GM23338 (cell line): ENCODE data around the gene MVB12B. TPM values are rescaled to one million over a fixed set of nuclear protein-coding genes. Genes with fewer than 3 reads are reported as not detected.

Source experiments
- ATAC-seq: fragments of 200-7000 bp; cut with Tn5 transposase; 3 replicates; pipeline ENCODE4 v1.9.1; 2020
- DNase-seq: peaks from one replicate; pipeline ENCODE4 v3.0.0-alpha.2; 2015; ENCODE audit warnings: low spot score
- H2AFZ ChIP-seq: fragments of 200-600 bp; sonication (generic); 2 replicates; pipeline ENCODE4 v1.8.0; 2016; ENCODE audit warnings: antibody characterized with exemption, mild to moderate bottlenecking, moderate library complexity
- H3F3A ChIP-seq: fragments of 200-600 bp; sonication (generic); replicated peaks from 2 replicates; pipeline ENCODE4 v1.8.0; 2017; ENCODE audit warnings: antibody characterized with exemption, mixed run types, low read depth
- H3K27ac ChIP-seq: fragments of 200-600 bp; sonication (generic); 2 replicates; pipeline ENCODE4 v1.6.1; 2016; ENCODE audit warnings: low read depth
- H3K27me3 ChIP-seq: fragments of 200-600 bp; sonication (generic); 2 replicates; pipeline ENCODE4 v1.8.0; 2016; ENCODE audit warnings: mild to moderate bottlenecking, mixed run types, moderate library complexity; ENCODE audit not compliant: insufficient read depth
- H3K36me3 ChIP-seq: fragments of 200-600 bp; sonication (generic); 2 replicates; pipeline ENCODE4 v1.8.0; 2016; ENCODE audit warnings: mild to moderate bottlenecking; ENCODE audit not compliant: insufficient read depth
- H3K4me1 ChIP-seq: fragments of 200-600 bp; sonication (generic); 2 replicates; pipeline ENCODE4 v1.8.0; 2016; ENCODE audit warnings: mild to moderate bottlenecking, moderate library complexity; ENCODE audit not compliant: insufficient read depth
- H3K4me2 ChIP-seq: fragments of 200-600 bp; sonication (generic); 2 replicates; pipeline ENCODE4 v1.7.1; 2017; ENCODE audit warnings: mixed run types
- H3K4me3 ChIP-seq: fragments of 200-600 bp; sonication (generic); 2 replicates; pipeline ENCODE4 v1.6.1; 2016; ENCODE audit warnings: mixed run types
- H3K79me2 ChIP-seq: fragments of 200-600 bp; sonication (generic); replicated peaks from 2 replicates; pipeline ENCODE4 v1.8.0; 2017; ENCODE audit warnings: mild to moderate bottlenecking; ENCODE audit not compliant: insufficient read depth
- H3K9me2 ChIP-seq: fragments of 200-600 bp; sonication (generic); 2 replicates; pipeline ENCODE4 v1.8.0; 2017; ENCODE audit not compliant: insufficient read depth
- H4K20me1 ChIP-seq: fragments of 200-600 bp; sonication (generic); replicated peaks from 2 replicates; pipeline ENCODE4 v1.8.0; 2017; ENCODE audit warnings: mild to moderate bottlenecking; ENCODE audit not compliant: insufficient read depth
- H3K27ac Mint-ChIP-seq: 2 replicates; pipeline ENCODE4 v1.8.0; 2020; ENCODE audit warnings: inconsistent platforms, mild to moderate bottlenecking, moderate library complexity, mixed read lengths
- H3K27me3 Mint-ChIP-seq: 3 replicates; pipeline ENCODE4 v1.8.0; 2022; ENCODE audit warnings: low read depth, mild to moderate bottlenecking, moderate library complexity, mixed read lengths, inconsistent platforms; ENCODE audit not compliant: insufficient read depth, poor library complexity
- H3K36me3 Mint-ChIP-seq: 3 replicates; pipeline ENCODE4 v1.8.0; 2021; ENCODE audit warnings: low read depth, mild to moderate bottlenecking, inconsistent platforms, moderate library complexity, mixed read lengths
- H3K4me1 Mint-ChIP-seq: 3 replicates; pipeline ENCODE4 v1.8.0; 2020; ENCODE audit warnings: mild to moderate bottlenecking, inconsistent platforms, mixed read lengths
- H3K4me3 Mint-ChIP-seq: 3 replicates; pipeline ENCODE4 v1.8.0; 2021; ENCODE audit warnings: moderate library complexity, mild to moderate bottlenecking, inconsistent platforms, mixed read lengths
- H3K9me3 Mint-ChIP-seq: 3 replicates; pipeline ENCODE4 v1.8.0; 2020; ENCODE audit warnings: moderate library complexity, mild to moderate bottlenecking, inconsistent platforms, mixed read lengths
- CREB1 ChIP-seq: fragments of 250-450 bp; sonication (Bioruptor Pico); IDR thresholded peaks from 2 replicates; pipeline ENCODE4 v1.5.0; 2020; ENCODE audit warnings: low read depth, mild to moderate bottlenecking, moderate library complexity
- CTCF ChIP-seq, 2 experiments: fragments of 200-600 bp in 1 of 2; sonication (generic) in 1 of 2; conservative IDR thresholded peaks; 2 replicates each; pipeline versions ENCODE4 v1.5.1 to v1.6.1; 2016 to 2017; ENCODE audit warnings: antibody characterized with exemption in 2 of 2, low read depth in 2 of 2, mild to moderate bottlenecking in 2 of 2, moderate library complexity in 1 of 2
- ETS1 ChIP-seq: IDR thresholded peaks from 2 replicates; pipeline ENCODE4 v1.6.1; 2016; ENCODE audit warnings: antibody characterized with exemption
- EZH2 ChIP-seq: fragments of 200-600 bp; sonication (generic); IDR thresholded peaks from one replicate; pipeline ENCODE4 v1.8.0; 2017; ENCODE audit warnings: antibody characterized with exemption, mild to moderate bottlenecking, low read depth; ENCODE audit not compliant: unreplicated experiment
- EZH2phosphoT487 ChIP-seq: fragments of 200-600 bp; sonication (generic); IDR thresholded peaks from one replicate; pipeline ENCODE4 v1.8.1; 2018; ENCODE audit warnings: antibody characterized with exemption; ENCODE audit not compliant: unreplicated experiment
- JUNB ChIP-seq: IDR thresholded peaks from one replicate; pipeline ENCODE4 v1.6.1; 2016; ENCODE audit warnings: antibody characterized with exemption; ENCODE audit not compliant: unreplicated experiment
- NANOG ChIP-seq: IDR thresholded peaks from 2 replicates; pipeline ENCODE4 v1.6.1; 2016; ENCODE audit warnings: antibody characterized with exemption, borderline replicate concordance
- POLR2AphosphoS5 ChIP-seq: IDR thresholded peaks from 2 replicates; pipeline ENCODE4 v1.6.1; 2016; ENCODE audit warnings: antibody characterized with exemption, low read depth
- REST ChIP-seq: IDR thresholded peaks from one replicate; pipeline ENCODE4 v1.6.1; 2018; ENCODE audit warnings: antibody characterized with exemption; ENCODE audit not compliant: unreplicated experiment
- STAT1 ChIP-seq: IDR thresholded peaks from one replicate; pipeline ENCODE4 v1.6.1; 2016; ENCODE audit warnings: antibody characterized with exemption; ENCODE audit not compliant: unreplicated experiment
- ZNF114 ChIP-seq: fragments of 250-450 bp; sonication (Bioruptor Pico); IDR thresholded peaks from 2 replicates; pipeline ENCODE4 v1.5.0; 2020; ENCODE audit warnings: mild to moderate bottlenecking, moderate library complexity
- ZNF331 ChIP-seq: fragments of 250-450 bp; sonication (Bioruptor Pico); IDR thresholded peaks from 2 replicates; pipeline ENCODE4 v1.5.0; 2020; ENCODE audit warnings: low read depth, mild to moderate bottlenecking, moderate library complexity
- ZNF462 ChIP-seq: fragments of 250-450 bp; sonication (Bioruptor Pico); IDR thresholded peaks from 2 replicates; pipeline ENCODE4 v1.5.0; 2020; ENCODE audit warnings: mild to moderate bottlenecking, moderate library complexity
- polyA plus RNA-seq: library from polyadenylated mRNA; unstranded; fragments of >200 nt; fragmentation: Nextera tagmentation; extraction: Ambion mirVana; gene quantifications from 2 replicates; pipeline ENCODE4 v1.2.1, GENCODE V29; 2016
- total RNA-seq: library from RNA; depleted of rRNA; stranded (reverse); fragments of >200 nt; shearing (Covaris generic); gene quantifications from 2 replicates; pipeline ENCODE4 v1.2.3, GENCODE V29; 2014

Gene MVB12B
- total and polyA plus RNA-seq, 2 experiments from 2014 or later, result 1.9 to 6.6 TPM

- ATAC-seq (no peak), DNase-seq (no peak)
- Histone ChIP-seq H3F3A (no peaks in the 10 kb centered on the region), H3K27ac (no peak overlapping the region), H3K4me2 (no peak overlapping the region), H3K9me2 (no peaks in the 10 kb centered on the region), H3K79me2 (no peaks in the 10 kb centered on the region), H3K4me3 (no peak overlapping the region), H4K20me1 (no peaks in the 10 kb centered on the region), H2AFZ (no peak overlapping the region), H3K36me3 (no peaks in the 10 kb centered on the region), H3K27me3 (no peaks in the 10 kb centered on the region), H3K4me1 (peaks cover 9% of the 10 kb centered on the region; the same call in 1 of the 2 replicates)
- Mint-ChIP-seq H3K4me1 (peaks cover 24% of the 10 kb centered on the region), H3K36me3 (no peaks in the 10 kb centered on the region), H3K9me3 (no peaks in the 10 kb centered on the region), H3K27ac (no peak overlapping the region), H3K4me3 (no peak overlapping the region), H3K27me3 (peaks cover 6% of the 10 kb centered on the region)
- TF ChIP-seq ZNF331 (CRISPR knock-in tag) (no peak), NANOG (no peak), JUNB (no peak), ZNF114 (CRISPR knock-in tag) (no peak), ZNF462 (CRISPR knock-in tag) (no peak), CTCF (conservative IDR thresholded peaks at IDR 0.05; ENCODE audit: low read depth in 2 of 2) (no peak), CREB1 (CRISPR knock-in tag) (no peak), POLR2AphosphoS5 (no peak), STAT1 (no peak), REST (no peak), EZH2 (no peak), ETS1 (no peak), EZH2phosphoT487 (no peak)
Measured at GRCh38 chr9:126442636-126443035, 116.0 kb downstream of the MVB12B start.
